IPS-18c (cell line): ENCODE measurements around the gene CLASP1.
"Not testable (repeated sequence)": the region's sequence is repeated elsewhere in the genome, so short reads cannot be mapped to it uniquely, and the experiment has no call there.

ENCODE experiments used
- H3K4me3 ChIP-seq: 2 replicates; pipeline ENCODE4 v1.7.0; 2013; ENCODE audit warnings: low read depth, mild to moderate bottlenecking, low read length, moderate library complexity; ENCODE audit not compliant: insufficient read depth
- H3K9me3 ChIP-seq: one replicate; pipeline ENCODE4 v1.6.1; 2013; ENCODE audit warnings: mild to moderate bottlenecking, low read length, moderate library complexity; ENCODE audit not compliant: control insufficient read depth, insufficient read depth

CLASP1 gene

DNA sequence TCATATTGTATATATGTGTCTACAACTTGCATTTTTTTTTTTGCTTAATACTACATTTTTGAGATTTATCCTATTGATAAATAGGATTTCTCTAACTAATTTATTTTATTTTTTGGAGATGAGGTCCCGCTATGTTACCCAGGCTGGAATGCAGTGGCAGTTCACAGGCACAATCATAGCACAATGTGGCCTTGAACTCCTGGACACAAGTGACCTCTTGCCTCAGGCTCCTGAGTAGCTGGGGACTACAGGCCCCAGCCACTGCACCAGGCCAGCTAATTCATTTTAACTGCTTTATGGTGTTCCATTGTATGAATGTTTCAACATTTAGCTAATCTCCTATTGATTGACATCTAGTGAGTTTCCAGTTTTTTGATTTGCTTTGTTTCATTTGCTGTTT, 16.8 kb upstream of the CLASP1 start:
- Histone ChIP-seq H3K4me3 (no peak overlapping the region), H3K9me3 (peaks cover 12% of the 10 kb centered on the region)

DNA sequence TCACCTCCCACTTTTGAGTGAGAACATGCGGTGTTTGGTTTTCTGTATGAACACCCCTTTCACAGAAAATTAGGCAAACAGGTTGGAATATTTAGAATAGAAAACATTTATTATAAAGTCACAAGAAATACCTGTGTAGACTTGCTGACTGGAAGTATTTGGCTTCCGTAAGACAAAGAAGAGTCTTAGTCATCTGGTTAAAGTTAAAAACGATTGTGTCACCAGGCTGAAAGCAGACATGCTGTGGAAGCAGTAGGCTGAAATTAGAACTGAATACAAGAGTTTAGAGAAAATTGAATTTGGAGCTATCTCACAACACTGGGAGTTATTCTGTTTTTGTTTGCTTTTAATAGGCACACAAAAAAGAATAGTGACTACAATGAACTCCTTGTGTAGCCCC, 16.2 kb upstream of the CLASP1 start:
- Histone ChIP-seq H3K9me3 (peaks cover 12% of the 10 kb centered on the region), H3K4me3 (no peak overlapping the region)

DNA sequence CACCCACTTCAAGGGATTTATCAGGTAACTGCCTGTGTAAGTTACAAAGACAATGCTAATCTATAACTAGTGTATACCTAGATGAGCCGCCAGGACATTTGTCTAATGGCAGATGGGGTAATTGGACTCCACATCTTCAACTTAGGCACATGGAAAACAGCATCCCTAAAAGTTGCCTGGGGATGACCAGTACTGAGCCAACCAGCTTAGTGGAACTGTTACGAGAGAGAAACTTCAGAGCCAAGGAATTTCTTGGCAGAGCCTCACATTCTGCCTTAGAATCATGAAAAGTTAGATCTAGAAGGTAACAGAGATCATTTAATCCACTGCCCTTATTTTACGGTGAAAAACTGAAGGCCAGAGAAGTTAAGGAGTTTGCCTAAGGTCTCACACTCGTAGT, 15.5 kb upstream of the CLASP1 start:
- no peak overlapping the region for H3K4me3 ChIP-seq
- H3K9me3 ChIP-seq = peaks cover 7% of the 10 kb centered on the region

DNA sequence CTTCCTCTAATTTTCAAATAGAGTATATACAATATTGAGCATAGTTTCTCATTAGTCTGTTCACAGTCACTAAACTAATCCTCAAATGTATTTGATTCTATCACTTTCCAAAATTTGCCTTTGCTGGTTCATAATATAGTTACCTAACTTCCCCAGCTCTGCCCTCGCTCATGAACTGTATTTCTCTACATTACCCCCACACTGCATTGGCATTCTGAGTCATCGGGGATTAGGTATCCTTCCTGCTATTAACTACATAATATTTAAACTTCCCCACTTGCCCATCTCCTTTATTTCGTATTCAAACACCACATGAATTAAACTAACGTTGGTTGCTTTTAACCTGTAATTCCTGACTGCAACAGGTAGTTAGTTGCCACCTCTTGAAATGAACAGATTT, 14.8 kb upstream of the CLASP1 start:
- no peak overlapping the region for H3K4me3 ChIP-seq
- H3K9me3 ChIP-seq = peaks cover 4% of the 10 kb centered on the region

GRCh38 chr2:121663434-121663833, 14.2 kb upstream of the CLASP1 start:
- no peak overlapping the region for H3K4me3 ChIP-seq
- H3K9me3 ChIP-seq = peaks cover 3% of the 10 kb centered on the region

DNA sequence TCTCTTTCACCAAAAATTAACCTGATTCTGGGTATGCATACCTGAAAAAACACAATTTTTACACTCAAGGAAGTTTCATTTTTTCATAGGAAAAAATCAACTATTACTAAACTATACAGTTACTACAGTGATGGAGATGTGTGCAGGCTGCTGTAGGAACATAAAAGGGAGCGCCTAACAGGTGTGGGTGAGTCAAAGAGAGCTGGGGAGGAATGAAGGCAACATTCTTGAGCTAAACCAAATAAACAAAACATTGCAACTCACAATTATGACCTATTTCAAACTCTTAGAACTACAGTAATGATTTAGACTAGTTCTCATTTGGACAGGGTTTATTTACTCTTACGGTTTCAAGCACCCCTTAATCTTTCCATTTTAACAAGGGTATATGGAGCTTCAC, 13.4 kb upstream of the CLASP1 start:
- no peak overlapping the region for H3K4me3 ChIP-seq
- no peaks in the 10 kb centered on the region for H3K9me3 ChIP-seq

- Histone ChIP-seq H3K9me3 (no peaks in the 10 kb centered on the region), H3K4me3 (no peak overlapping the region)
These were observed 10.7 kb upstream of the CLASP1 start for GRCh38 chr2:121659933-121660332.

DNA sequence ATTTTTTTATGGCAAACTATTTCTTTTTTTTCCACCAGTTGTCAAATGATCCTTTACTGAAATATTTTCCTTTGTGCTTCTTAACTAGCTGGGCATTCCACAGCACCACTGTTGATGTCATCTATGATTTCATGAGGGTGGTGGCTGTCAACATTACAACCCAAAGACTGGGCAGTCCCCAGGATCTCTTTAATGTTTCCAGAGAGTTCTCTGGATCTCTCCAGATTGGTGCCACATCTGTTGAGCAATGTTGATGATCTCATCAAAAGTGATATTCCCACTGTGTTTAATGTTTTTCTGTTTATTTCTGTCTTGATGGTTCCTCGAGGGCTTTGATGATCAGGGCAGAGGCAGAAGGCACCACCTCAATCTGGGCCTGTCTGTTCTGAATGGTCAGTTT, 9.1 kb upstream of the CLASP1 start:
- not testable (repeated sequence) for H3K9me3 ChIP-seq, H3K4me3 ChIP-seq

DNA sequence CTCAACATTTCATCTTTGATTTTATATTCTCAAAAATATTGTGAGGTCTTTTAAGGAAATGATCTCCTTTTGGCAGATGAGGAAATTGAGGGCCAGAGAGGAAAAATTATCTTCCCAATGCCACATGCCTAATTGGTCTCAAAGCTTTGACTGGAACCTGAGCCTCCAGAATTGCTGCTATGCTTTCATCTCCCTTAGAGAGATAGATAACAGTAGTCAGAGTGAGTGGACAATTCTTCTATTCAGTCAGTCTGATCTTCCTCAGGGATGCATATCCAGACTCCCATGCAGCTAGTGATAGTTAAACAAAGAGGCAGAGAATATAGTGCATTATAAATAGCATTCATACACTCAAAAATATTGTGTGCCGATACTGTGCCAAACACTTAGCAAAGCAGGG, 3.8 kb upstream of the CLASP1 start:
- Histone ChIP-seq H3K9me3 (peaks cover 4% of the 10 kb centered on the region), H3K4me3 (no peak overlapping the region)

DNA sequence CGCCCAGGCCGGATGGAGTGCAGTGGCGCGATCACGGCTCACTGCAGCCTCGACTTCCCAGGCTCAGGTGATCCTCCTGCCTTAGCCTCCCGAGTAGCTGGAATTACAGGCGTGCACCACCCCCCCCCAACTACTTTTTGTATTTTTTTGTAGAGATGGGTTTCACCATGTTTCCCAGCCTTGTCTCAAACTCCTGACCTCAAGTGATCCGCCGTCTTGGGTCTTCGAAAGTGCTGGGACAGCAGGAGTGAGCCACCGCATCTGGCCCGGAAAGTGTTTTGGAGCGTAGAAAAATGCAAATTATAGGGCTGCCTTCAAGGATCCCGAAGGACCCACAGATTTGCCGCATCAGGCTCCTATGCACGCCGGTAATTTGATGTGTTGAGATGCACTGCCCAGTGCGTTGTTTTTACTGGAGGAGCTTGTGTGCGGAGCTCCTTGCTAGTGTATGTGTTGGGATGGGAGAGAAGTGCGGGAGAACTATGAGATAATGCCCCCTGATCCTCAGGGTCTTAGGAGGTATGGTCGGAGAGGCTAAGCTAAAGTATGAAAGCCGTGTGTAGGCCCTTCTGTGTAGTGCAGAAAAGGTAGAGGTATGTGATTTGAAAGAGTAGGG, 1.2 kb upstream of the CLASP1 start:
- Histone ChIP-seq H3K9me3 (peaks cover 4% of the 10 kb centered on the region), H3K4me3 (peak overlapping the region; percentile 63)

DNA sequence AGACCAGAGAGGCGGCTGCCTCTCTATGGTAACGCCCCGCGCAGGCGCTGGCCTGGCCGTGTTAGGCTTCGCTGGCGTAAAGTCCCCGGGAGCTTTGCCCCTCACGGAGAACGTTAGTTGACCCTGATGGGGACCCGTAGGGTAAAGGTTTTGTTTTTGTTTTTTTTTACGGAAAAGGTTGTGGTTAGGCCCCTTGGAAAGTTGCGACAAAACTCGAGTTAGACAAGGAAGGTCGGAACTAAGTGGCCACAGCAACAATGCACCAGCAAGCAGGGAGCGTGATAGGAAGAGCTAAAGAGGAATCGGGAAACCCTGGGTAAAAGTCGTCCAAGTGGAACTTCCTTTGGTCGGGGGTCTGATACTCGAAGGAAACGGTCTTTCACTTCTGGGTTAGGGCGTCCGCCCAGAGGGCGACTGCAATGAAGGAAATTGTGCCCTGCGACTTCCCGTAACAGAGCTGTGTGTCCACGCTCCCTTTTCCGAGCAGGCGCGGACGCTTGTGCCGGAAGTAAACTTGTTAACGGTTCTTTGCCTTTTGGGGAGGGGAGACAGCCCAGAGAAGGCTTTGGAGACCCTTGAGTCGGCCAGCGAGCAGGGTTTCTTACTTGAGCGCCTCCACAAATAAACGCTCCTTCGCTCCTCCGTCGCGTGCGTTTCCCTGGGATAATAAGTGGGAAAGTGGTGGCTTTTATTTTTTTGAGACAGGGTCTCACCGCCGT, 493 bp upstream of the CLASP1 start:
- Histone ChIP-seq H3K4me3 (peak overlapping the region; percentile 63), H3K9me3 (peaks cover 4% of the 10 kb centered on the region)

GRCh38 chr2:121648206-121649148, 785 bp downstream of the CLASP1 start:
- H3K9me3 ChIP-seq = peaks cover 4% of the 10 kb centered on the region

GRCh38 chr2:121647396-121647795, 1.9 kb downstream of the CLASP1 start:
- H3K4me3 ChIP-seq = no peak overlapping the region

More at GRCh38 chr2:121648206-121649148, 785 bp downstream of the CLASP1 start:
- H3K4me3 ChIP-seq = peak overlapping the region; percentile 63

GRCh38 chr2:121644715-121645114, 4.5 kb downstream of the CLASP1 start:
- Histone ChIP-seq H3K9me3 (peaks cover 2% of the 10 kb centered on the region), H3K4me3 (no peak overlapping the region)

More at GRCh38 chr2:121647396-121647795, 1.9 kb downstream of the CLASP1 start:
- H3K9me3 ChIP-seq = peaks cover 4% of the 10 kb centered on the region

GRCh38 chr2:121643877-121644276, 5.4 kb downstream of the CLASP1 start:
- H3K9me3 ChIP-seq = peaks cover 4% of the 10 kb centered on the region
- no peak overlapping the region for H3K4me3 ChIP-seq

- Histone ChIP-seq H3K4me3 (no peak overlapping the region), H3K9me3 (peaks cover 9% of the 10 kb centered on the region)
These were observed 8.6 kb downstream of the CLASP1 start for GRCh38 chr2:121640380-121641316.

DNA sequence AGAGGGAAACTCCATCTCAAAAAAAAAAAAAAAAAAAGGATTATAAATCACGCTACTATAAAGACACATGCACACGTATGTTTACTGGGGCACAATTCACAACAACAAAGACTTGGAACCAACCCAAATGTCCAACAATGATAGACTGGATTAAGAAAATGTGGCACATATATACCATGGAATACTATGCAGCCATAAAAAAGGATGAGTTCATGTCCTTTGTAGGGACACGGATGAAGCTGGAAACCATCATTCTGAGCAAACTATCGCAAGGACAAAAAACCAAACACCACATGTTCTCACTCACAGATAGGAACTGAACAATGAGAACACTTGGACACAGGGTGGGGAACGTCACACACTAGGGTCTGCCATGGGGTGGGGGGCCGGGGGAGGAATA, 9.4 kb downstream of the CLASP1 start:
- not testable (repeated sequence) for H3K9me3 ChIP-seq

More for the DNA sequence above, 9.4 kb downstream of the CLASP1 start:
- not testable (repeated sequence) for H3K4me3 ChIP-seq
